Activated T-cell treated with anti-CD3 and anti-CD28 coated beads, Interleukin-2, amount 50 U/mL, for 4 hours (primary cell): Measurements from ENCODE around the gene TEX19. TPM values are rescaled to one million over a fixed set of nuclear protein-coding genes. Genes with fewer than 3 reads are reported as not detected.

Experiments
- total RNA-seq, 3 donors: library from RNA; stranded (reverse); gene quantifications; one replicate each; pipeline ENCODE4 v1.2.1, GENCODE V29; 2021

The TEX19 gene
- total RNA-seq, 3 donors from 2014 or later = 0.16 to 0.38 (median 0.25) TPM

Other genes with a start within 250 kb of the TEX19 start
- 10 to 100 TPM; 48.9 to 64.6 (median 60.5) TPM for gene CCDC57, start 146.4 kb upstream of the TEX19 start, total RNA-seq
- gene SLC16A3, start 130.2 kb upstream of the TEX19 start, total RNA-seq = 10 to 100 TPM; 22.0 to 31.5 (median 26.3) TPM
- 100 to 1,000 TPM; 152 to 170 (median 164) TPM for gene CSNK1D, start 85.5 kb upstream of the TEX19 start, total RNA-seq
- gene CD7, start 41.6 kb upstream of the TEX19 start, total RNA-seq = 100 to 1,000 TPM; 256 to 382 (median 364) TPM
- gene SECTM1, start 25.5 kb upstream of the TEX19 start, total RNA-seq = 1 to 10 TPM; 2.6 to 3.8 (median 3.0) TPM
- gene UTS2R, start 12.5 kb downstream of the TEX19 start, total RNA-seq = not detected
- 10 to 100 TPM; 16.5 to 19.9 (median 19.0) TPM for gene HEXD, start 59.1 kb downstream of the TEX19 start, total RNA-seq
- gene OGFOD3, start 59.3 kb downstream of the TEX19 start, total RNA-seq = 10 to 100 TPM; 23.2 to 29.1 (median 24.0) TPM
- gene CYBC1, start 91.5 kb downstream of the TEX19 start, total RNA-seq = 100 to 1,000 TPM; 151 to 165 (median 156) TPM
- 10 to 100 TPM; 40.9 to 55.9 (median 45.9) TPM for gene NARF, start 99.5 kb downstream of the TEX19 start, total RNA-seq
- gene FOXK2, start 160.5 kb downstream of the TEX19 start, total RNA-seq = 10 to 100 TPM; 73.6 to 78.5 (median 75.9) TPM